ENCODE measurements around the gene GPC5. TPM values are rescaled to one million over a fixed set of nuclear protein-coding genes. Genes with fewer than 3 reads are reported as not detected.

The GPC5 gene
- polyA plus RNA-seq, 2 of the 4 experiments (the other 2 are of a cell fraction) = not detected

GRCh38 chr13:91544723-91545122, 146.3 kb downstream of the GPC5 start (continued):
- TF ChIP-seq HOXB5 (CRISPR knock-in tag; IDR thresholded peaks at IDR 0.05) = no peak

- no peak for TF ChIP-seq KDM5A (IDR thresholded peaks at IDR 0.05)
- TF ChIP-seq E2F6 (IDR thresholded peaks at IDR 0.05; ENCODE audit: borderline replicate concordance, low read depth) = no peak
- no peak for TF ChIP-seq HOXB13 (CRISPR knock-in tag; IDR thresholded peaks at IDR 0.05; ENCODE audit: low read depth)
- TF ChIP-seq PBX3 (IDR thresholded peaks at IDR 0.05) = no peak
- TF ChIP-seq RCOR1 (IDR thresholded peaks at IDR 0.05; ENCODE audit: low read depth, low read length) = no peak
- no peak for TF ChIP-seq HOXB5 (CRISPR knock-in tag; IDR thresholded peaks at IDR 0.05)
- TF ChIP-seq EHF (CRISPR knock-in tag; IDR thresholded peaks at IDR 0.05) = no peak
- no peak for TF ChIP-seq FOSL2 (IDR thresholded peaks at IDR 0.05)
- TF ChIP-seq FOSL2 (CRISPR knock-in tag; IDR thresholded peaks at IDR 0.05) = no peak
- TF ChIP-seq CTCF (IDR thresholded peaks at IDR 0.05) = no peak
- no peak for TF ChIP-seq HMGXB4 (CRISPR knock-in tag; IDR thresholded peaks at IDR 0.05; ENCODE audit: borderline replicate concordance)
- TF ChIP-seq BHLHE40 (IDR thresholded peaks at IDR 0.05; ENCODE audit: low read depth, low read length) = no peak
- no peak for TF ChIP-seq JUN (IDR thresholded peaks at IDR 0.05)
- TF ChIP-seq HDAC2 (IDR thresholded peaks at IDR 0.05) = no peak
- no peak for TF ChIP-seq HES2 (IDR thresholded peaks at IDR 0.05)
- no peaks in the 10 kb centered on the region for H3K9me3 ChIP-seq
- POLR2A ChIA-PET = no interaction called here
- FAIRE-seq (no peak), ATAC-seq (no peak), DNase-seq (ENCODE audit: low read depth in 1 of 2, low spot score in 1 of 2) (no peak)
- H3K27ac ChIP-seq = no peak overlapping the region
- 4% methylated on average over 2 of the region's 2 CpGs for WGBS (ENCODE audit: missing lambda C conversion rate)
- H3K4me1 ChIP-seq = no peaks in the 10 kb centered on the region
- no peak overlapping the region for H3K4me3 ChIP-seq
- no peak overlapping the region for H3K4me2 ChIP-seq
- CTCF ChIA-PET = no interaction called here
Observed at GRCh38 chr13:91546900-91547299, 148.5 kb downstream of the GPC5 start.

- H3K27ac ChIP-seq = no peak overlapping the region
- no peak for DNase-seq (ENCODE audit: low read depth in 1 of 2, low spot score in 1 of 2)
- CTCF ChIA-PET = no interaction called here
- WGBS (ENCODE audit: missing lambda C conversion rate) = 18% methylated on average over 2 of the region's 2 CpGs
- H3K9me3 ChIP-seq = no peaks in the 10 kb centered on the region
- no peak overlapping the region for H3K4me3 ChIP-seq
- no peak for ATAC-seq
- no peak for FAIRE-seq
- POLR2A ChIA-PET = no interaction called here
- no peaks in the 10 kb centered on the region for H3K4me1 ChIP-seq
- no peak overlapping the region for H3K4me2 ChIP-seq
- TF ChIP-seq PBX3 (IDR thresholded peaks at IDR 0.05) (no peak), ZSCAN20 (CRISPR knock-in tag; IDR thresholded peaks at IDR 0.05) (no peak), ATOH8 (CRISPR knock-in tag; IDR thresholded peaks at IDR 0.05; ENCODE audit: low read depth) (no peak), MAX (IDR thresholded peaks at IDR 0.05) (no peak), ELK1 (IDR thresholded peaks at IDR 0.05; ENCODE audit: low read depth, low read length) (no peak)
Observed at GRCh38 chr13:91553584-91553983, 155.2 kb downstream of the GPC5 start.

All from A549 (cell line).